Calu3 (cell line): ENCODE results near the gene TMEM128. TPM values are rescaled to one million over a fixed set of nuclear protein-coding genes. Genes with fewer than 3 reads are reported as not detected.

Source experiments
- BruUV-seq: library from RNA; stranded (reverse); fragments of 400-500 nt; replicated peaks from 2 replicates; lab custom pipeline; 2021; lab: Mats Ljungman, UMichigan
- CTCF ChIA-PET: fragments of 300-600 bp; sonication (Branson Sonifier 250); formaldehyde crosslinking; loops from one replicate; lab custom pipeline; 2022; ENCODE audit warnings: antibody characterized with exemption; lab: Charles Lee
- DNase-seq: peaks from one replicate; pipeline ENCODE4 v3.0.0; 2022
- H3K27ac Mint-ChIP-seq: one replicate; pipeline ENCODE4 v1.8.0; 2022; ENCODE audit warnings: mixed read lengths; ENCODE audit not compliant: unreplicated experiment
- H3K27me3 Mint-ChIP-seq: one replicate; pipeline ENCODE4 v1.8.0; 2022; ENCODE audit warnings: mixed read lengths; ENCODE audit not compliant: unreplicated experiment
- H3K36me3 Mint-ChIP-seq: one replicate; pipeline ENCODE4 v1.8.0; 2022; ENCODE audit warnings: mild to moderate bottlenecking, moderate library complexity, mixed read lengths; ENCODE audit not compliant: insufficient read depth, unreplicated experiment
- H3K4me1 Mint-ChIP-seq: one replicate; pipeline ENCODE4 v1.8.0; 2022; ENCODE audit warnings: mild to moderate bottlenecking, low read depth, mixed read lengths; ENCODE audit not compliant: unreplicated experiment
- H3K4me3 Mint-ChIP-seq: one replicate; pipeline ENCODE4 v1.8.0; 2022; ENCODE audit warnings: mild to moderate bottlenecking, low read depth, moderate library complexity, mixed read lengths; ENCODE audit not compliant: unreplicated experiment
- H3K9me3 Mint-ChIP-seq: one replicate; pipeline ENCODE4 v1.8.0; 2022; ENCODE audit warnings: low read depth, mixed read lengths; ENCODE audit not compliant: unreplicated experiment
- CTCF ChIP-seq: fragments of 200-600 bp; IDR thresholded peaks from one replicate; pipeline ENCODE4 v1.8.0; 2022; ENCODE audit warnings: antibody characterized with exemption; ENCODE audit not compliant: unreplicated experiment
- intact Hi-C: fragments of 100-400 bp; cut with micrococcal nuclease; formaldehyde crosslinking; loops from one replicate; pipeline ENCODE4 v1.10.0; 2022; ENCODE audit not compliant: unreplicated experiment
- total RNA-seq: library from RNA; stranded (reverse); gene quantifications from 2 replicates; pipeline ENCODE4 v1.2.3, GENCODE V29; 2022

The TMEM128 gene
- total RNA-seq, 1 experiment from 2014 or later = 15.1 TPM

GRCh38 chr4:4271912-4272311 is 23.9 kb upstream of the TMEM128 start:
- H3K27me3 Mint-ChIP-seq = no peaks in the 10 kb centered on the region
- intact Hi-C loops = no loop called here
- H3K36me3 Mint-ChIP-seq = peaks cover 6% of the 10 kb centered on the region
- no peaks in the 10 kb centered on the region for H3K4me1 Mint-ChIP-seq
- no peak for DNase-seq
- BruUV-seq = no TSS peak
- no peak for TF ChIP-seq CTCF
- no peaks in the 10 kb centered on the region for H3K9me3 Mint-ChIP-seq
- CTCF ChIA-PET = no interaction called here
- H3K4me3 Mint-ChIP-seq = no peak overlapping the region
- H3K27ac Mint-ChIP-seq = no peak overlapping the region

GRCh38 chr4:4270529-4270928 is 22.5 kb upstream of the TMEM128 start:
- Mint-ChIP-seq H3K27ac (no peak overlapping the region), H3K27me3 (no peaks in the 10 kb centered on the region), H3K4me1 (no peaks in the 10 kb centered on the region), H3K4me3 (no peak overlapping the region), H3K9me3 (no peaks in the 10 kb centered on the region), H3K36me3 (peaks cover 6% of the 10 kb centered on the region)
- TF ChIP-seq CTCF = no peak
- CTCF ChIA-PET = no interaction called here
- intact Hi-C loops = no loop called here
- DNase-seq = no peak
- BruUV-seq = no TSS peak

GRCh38 chr4:4269856-4270255 is 21.8 kb upstream of the TMEM128 start:
- no TSS peak for BruUV-seq
- no peak for TF ChIP-seq CTCF
- intact Hi-C loops = no loop called here
- Mint-ChIP-seq H3K27ac (no peak overlapping the region), H3K4me3 (no peak overlapping the region), H3K9me3 (no peaks in the 10 kb centered on the region), H3K27me3 (no peaks in the 10 kb centered on the region), H3K36me3 (peaks cover 6% of the 10 kb centered on the region), H3K4me1 (no peaks in the 10 kb centered on the region)
- no peak for DNase-seq
- CTCF ChIA-PET = no interaction called here

- Mint-ChIP-seq H3K4me3 (no peak overlapping the region), H3K27me3 (no peaks in the 10 kb centered on the region), H3K4me1 (no peaks in the 10 kb centered on the region), H3K27ac (no peak overlapping the region), H3K36me3 (peaks cover 2% of the 10 kb centered on the region), H3K9me3 (no peaks in the 10 kb centered on the region)
- intact Hi-C loops = no loop called here
- BruUV-seq = no TSS peak
- CTCF ChIA-PET = no interaction called here
- no peak for DNase-seq
- TF ChIP-seq CTCF = no peak
These were observed 21.3 kb upstream of the TMEM128 start for GRCh38 chr4:4269331-4269731.
